CD4-positive, CD25-positive, alpha-beta regulatory T cell (primary cell): ENCODE data around the gene ZNF710. TPM values are rescaled to one million over a fixed set of nuclear protein-coding genes. Genes with fewer than 3 reads are reported as not detected.

Experiments
- ATAC-seq, 2 donors: fragments of 150-1000 bp; cut with Tn5 transposase; one replicate each; pipeline ENCODE4 v1.10.0; 2021; ENCODE audit warnings: low read depth in 2 of 2, moderate number of reproducible peaks in 2 of 2, moderate library complexity in 1 of 2
- DNase-seq, 3 donors: peaks; one replicate each; pipeline versions ENCODE4 v3.0.0 to v3.0.0-alpha.2; 2012 to 2022; ENCODE audit warnings: mixed read lengths in 1 of 3
- H3K27ac ChIP-seq: one replicate; pipeline ENCODE4 v1.7.0; 2013; ENCODE audit warnings: mild to moderate bottlenecking, low read length; ENCODE audit not compliant: insufficient read depth, poor library complexity, severe bottlenecking
- H3K27me3 ChIP-seq: one replicate; pipeline ENCODE4 v1.7.0; 2013; ENCODE audit warnings: low read length; ENCODE audit not compliant: control insufficient read depth, insufficient read depth
- H3K36me3 ChIP-seq: one replicate; pipeline ENCODE4 v1.7.0; 2013; ENCODE audit warnings: mild to moderate bottlenecking, low read length, moderate library complexity; ENCODE audit not compliant: control insufficient read depth, insufficient read depth
- H3K4me1 ChIP-seq: 2 replicates; pipeline ENCODE4 v1.7.0; 2013; ENCODE audit warnings: mild to moderate bottlenecking, low read length; ENCODE audit not compliant: insufficient read depth, control insufficient read depth, poor library complexity, severe bottlenecking
- H3K4me3 ChIP-seq: one replicate; pipeline ENCODE4 v1.7.0; 2013; ENCODE audit warnings: low read depth, mild to moderate bottlenecking, low read length, moderate library complexity
- H3K9me3 ChIP-seq, 2 experiments: 1 replicate in 1 of 2; 2 replicates in 1 of 2; pipeline ENCODE4 v1.7.0; 2013; ENCODE audit warnings: low read length in 2 of 2, mild to moderate bottlenecking in 1 of 2, moderate library complexity in 1 of 2; ENCODE audit not compliant: control insufficient read depth in 2 of 2
- H3K27ac Mint-ChIP-seq, 3 donors: one replicate each; pipeline ENCODE4 v1.8.0; 2020 to 2022; ENCODE audit warnings: mild to moderate bottlenecking in 3 of 3, mixed read lengths in 3 of 3, moderate library complexity in 2 of 3
- H3K27me3 Mint-ChIP-seq: one replicate; pipeline ENCODE4 v1.8.0; 2022; ENCODE audit warnings: mild to moderate bottlenecking, mixed read lengths
- H3K36me3 Mint-ChIP-seq: one replicate; pipeline ENCODE4 v1.8.0; 2020; ENCODE audit warnings: mixed read lengths
- H3K4me1 Mint-ChIP-seq, 4 donors: one replicate each; pipeline ENCODE4 v1.8.0; 2020 to 2022; ENCODE audit warnings: mixed read lengths in 4 of 4, mild to moderate bottlenecking in 1 of 4
- H3K4me3 Mint-ChIP-seq, 4 donors: one replicate each; pipeline ENCODE4 v1.8.0; 2020 to 2022; ENCODE audit warnings: mild to moderate bottlenecking in 4 of 4, mixed read lengths in 4 of 4, moderate library complexity in 3 of 4
- H3K9me3 Mint-ChIP-seq, 7 donors: one replicate each; pipeline ENCODE4 v1.8.0; 2020 to 2022; ENCODE audit warnings: mixed read lengths in 7 of 7, mild to moderate bottlenecking in 3 of 7, moderate library complexity in 2 of 7
- polyA plus RNA-seq, 4 donors: library from polyadenylated mRNA; unstranded; fragments of 300-500 nt; fragmentation: Illumina TruSeq; gene quantifications; one replicate each; pipeline ENCODE4 v1.2.3, GENCODE V29; 2021
- total RNA-seq: library from RNA; stranded (reverse); gene quantifications from one replicate; pipeline ENCODE4 v1.2.3, GENCODE V29; 2022

Gene ZNF710
- total and polyA plus RNA-seq, 5 donors from 2014 or later = 0.88 to 16.3 (median 2.1) TPM

- Mint-ChIP-seq H3K27me3 (no peaks in the 10 kb centered on the region), H3K4me3 (no peak overlapping the region), H3K27ac (no peak overlapping the region), H3K36me3 (peaks cover 10% of the 10 kb centered on the region), H3K4me1 (peaks cover 0 to 41% (median 14%) of the 10 kb centered on the region in 4 donors), H3K9me3 (peaks cover 0 to 1% (median 0%) of the 10 kb centered on the region in 7 donors)
- no peaks in the 10 kb centered on the region for H3K27me3 ChIP-seq
- H3K9me3 ChIP-seq = no peaks in the 10 kb centered on the region
- no peaks in the 10 kb centered on the region for H3K4me1 ChIP-seq
- no peak for ATAC-seq
- no peak for DNase-seq
- no peaks in the 10 kb centered on the region for H3K36me3 ChIP-seq
- no peak overlapping the region for H3K4me3 ChIP-seq
- H3K27ac ChIP-seq = no peak overlapping the region
Observed at GRCh38 chr15:90047956-90048575, 46.9 kb downstream of the ZNF710 start.

DNA sequence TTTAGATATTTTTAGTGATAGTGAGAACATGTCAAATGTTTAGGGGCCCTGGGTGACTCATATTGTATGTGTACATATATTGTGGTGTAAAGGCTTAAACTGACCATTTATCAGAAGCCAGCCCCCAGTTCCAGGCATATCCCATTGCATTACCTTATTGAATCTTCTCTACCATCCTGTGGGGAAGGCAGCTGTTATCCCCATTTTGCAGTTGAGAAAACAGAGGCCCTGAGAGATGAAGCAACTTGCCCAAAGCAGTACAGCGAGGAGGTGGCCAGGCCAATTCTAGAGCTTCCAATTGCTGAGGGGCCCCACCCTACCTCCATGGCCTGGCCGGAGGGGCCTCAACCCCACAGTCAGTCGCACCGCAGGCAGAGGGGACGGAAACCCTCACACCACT is 47.9 kb downstream of the ZNF710 start:
- Histone ChIP-seq H3K4me3 (no peak overlapping the region), H3K9me3 (no peaks in the 10 kb centered on the region), H3K27ac (no peak overlapping the region), H3K36me3 (no peaks in the 10 kb centered on the region), H3K27me3 (no peaks in the 10 kb centered on the region), H3K4me1 (no peaks in the 10 kb centered on the region)
- ATAC-seq (no peak), DNase-seq (no peak)
- Mint-ChIP-seq H3K4me3 (no peak overlapping the region), H3K4me1 (peaks cover 0 to 44% (median 14%) of the 10 kb centered on the region in 4 donors), H3K27ac (peak overlapping the region in 1 of 3 donors; percentile 51), H3K9me3 (peaks cover 0 to 1% (median 0%) of the 10 kb centered on the region in 7 donors), H3K36me3 (peaks cover 10% of the 10 kb centered on the region), H3K27me3 (no peaks in the 10 kb centered on the region)

DNA sequence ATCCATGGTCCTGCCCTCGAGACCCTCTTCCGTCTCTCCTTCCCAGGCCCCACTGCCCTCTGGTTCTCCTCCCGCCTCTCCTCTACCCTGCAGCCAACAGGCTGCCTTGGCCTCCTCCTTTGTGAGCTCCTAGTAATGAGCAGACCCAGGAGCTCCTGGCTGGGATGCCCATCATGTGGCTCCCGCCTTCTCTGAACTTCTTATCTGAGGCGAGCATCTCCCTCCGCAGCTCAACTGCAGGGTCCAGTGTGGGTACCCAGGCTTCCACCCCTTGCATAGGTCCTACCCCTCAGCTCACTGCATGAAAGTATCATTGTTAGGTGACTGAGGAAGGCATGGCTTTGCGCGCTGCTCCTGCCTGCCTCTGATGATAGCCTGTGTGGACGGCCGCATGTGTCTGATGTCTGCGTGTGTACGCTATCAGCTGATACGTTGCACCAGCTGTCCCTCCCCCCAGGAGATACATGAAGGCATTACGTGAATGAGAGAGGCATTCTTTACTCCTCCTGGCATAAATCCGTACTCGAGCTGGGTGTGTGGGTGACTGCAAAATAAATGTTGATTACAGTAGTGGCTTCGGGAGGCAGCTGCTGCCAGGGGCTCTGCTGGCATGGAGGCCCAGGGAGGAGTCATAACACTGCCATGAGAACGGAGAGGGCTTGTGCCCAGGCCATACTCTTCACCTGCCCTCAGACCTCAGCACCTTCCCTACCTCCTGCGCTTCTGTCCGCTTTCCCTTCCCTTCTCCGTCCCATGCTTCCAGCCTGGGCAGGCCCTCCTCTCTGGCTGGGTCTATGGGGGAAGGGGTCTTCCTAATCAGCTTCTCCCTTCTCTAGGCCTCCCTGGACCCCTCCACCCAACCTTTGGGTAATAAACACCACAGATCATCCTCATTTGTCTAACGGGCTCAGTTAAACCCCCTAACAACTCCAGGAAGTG is 48.8 kb downstream of the ZNF710 start:
- DNase-seq (no peak), ATAC-seq (no peak)
- Histone ChIP-seq H3K27ac (no peak overlapping the region), H3K4me1 (no peaks in the 10 kb centered on the region), H3K4me3 (no peak overlapping the region), H3K36me3 (no peaks in the 10 kb centered on the region), H3K27me3 (no peaks in the 10 kb centered on the region), H3K9me3 (no peaks in the 10 kb centered on the region)
- peaks cover 10% of the 10 kb centered on the region for H3K36me3 Mint-ChIP-seq
- peaks cover 2 to 49% (median 16%) of the 10 kb centered on the region in 4 donors for H3K4me1 Mint-ChIP-seq
- H3K9me3 Mint-ChIP-seq = peaks cover 0 to 1% (median 0%) of the 10 kb centered on the region in 7 donors
- no peaks in the 10 kb centered on the region for H3K27me3 Mint-ChIP-seq
- H3K27ac Mint-ChIP-seq = peak overlapping the region in 1 of 3 donors; percentile 75
- no peak overlapping the region for H3K4me3 Mint-ChIP-seq

GRCh38 chr15:90051874-90052273 is 50.8 kb downstream of the ZNF710 start:
- Mint-ChIP-seq H3K27ac (no peak overlapping the region), H3K9me3 (no peaks in the 10 kb centered on the region), H3K4me3 (no peak overlapping the region), H3K4me1 (peaks cover 6 to 39% (median 12%) of the 10 kb centered on the region in 4 donors), H3K27me3 (no peaks in the 10 kb centered on the region), H3K36me3 (peaks cover 14% of the 10 kb centered on the region)
- H3K27ac ChIP-seq = no peak overlapping the region
- no peaks in the 10 kb centered on the region for H3K36me3 ChIP-seq
- no peaks in the 10 kb centered on the region for H3K27me3 ChIP-seq
- ATAC-seq (no peak), DNase-seq (no peak)
- H3K9me3 ChIP-seq = no peaks in the 10 kb centered on the region
- no peak overlapping the region for H3K4me3 ChIP-seq
- no peaks in the 10 kb centered on the region for H3K4me1 ChIP-seq

DNA sequence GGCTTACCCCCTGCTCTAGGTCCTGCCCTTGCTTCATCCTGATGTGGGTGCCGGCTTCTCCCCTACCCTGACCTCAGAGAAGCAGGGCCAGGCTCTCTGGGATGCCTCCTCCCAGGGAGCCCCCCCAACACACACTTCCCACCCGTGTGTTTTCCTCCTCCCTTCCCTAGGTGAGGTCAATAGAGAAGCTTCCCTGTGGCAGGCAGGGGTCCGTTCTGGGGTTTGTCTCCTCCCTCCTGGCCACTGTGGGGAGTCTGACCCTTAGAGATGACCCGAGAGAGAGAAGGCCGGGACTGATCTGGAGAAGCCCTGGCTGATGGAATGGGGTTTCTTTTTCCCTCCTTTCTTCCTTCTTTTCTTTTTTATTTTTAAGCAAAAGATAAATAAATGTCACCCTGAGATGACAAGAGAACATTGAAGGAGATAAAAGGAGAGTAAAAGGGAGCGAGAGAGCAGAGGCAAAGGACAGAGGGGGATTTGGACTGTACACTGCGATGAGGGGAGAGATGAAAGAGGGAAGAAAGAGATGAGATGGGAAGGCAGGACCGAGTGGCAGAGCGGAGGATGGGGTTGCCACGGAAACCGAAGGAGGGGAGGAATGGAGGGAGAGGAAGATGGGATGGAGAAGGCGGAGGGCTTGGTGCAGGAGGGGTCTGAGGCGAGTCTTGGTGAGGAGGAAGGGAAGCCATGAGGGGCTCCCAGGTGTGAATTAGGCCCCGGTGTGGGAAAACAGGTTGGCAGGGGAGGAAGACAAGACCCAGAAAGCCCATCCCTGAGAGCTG is 52.8 kb downstream of the ZNF710 start:
- H3K27ac Mint-ChIP-seq = no peak overlapping the region
- peaks cover 14% of the 10 kb centered on the region for H3K36me3 Mint-ChIP-seq
- H3K27me3 ChIP-seq = no peaks in the 10 kb centered on the region
- peaks cover 2% of the 10 kb centered on the region for H3K4me1 ChIP-seq
- no peaks in the 10 kb centered on the region for H3K36me3 ChIP-seq
- no peak overlapping the region for H3K4me3 Mint-ChIP-seq
- H3K27ac ChIP-seq = no peak overlapping the region
- no peaks in the 10 kb centered on the region for H3K9me3 Mint-ChIP-seq
- H3K4me1 Mint-ChIP-seq = peaks cover 6 to 54% (median 15%) of the 10 kb centered on the region in 4 donors
- H3K27me3 Mint-ChIP-seq = no peaks in the 10 kb centered on the region
- no peak overlapping the region for H3K4me3 ChIP-seq
- no peak for ATAC-seq
- DNase-seq = no peak
- no peaks in the 10 kb centered on the region for H3K9me3 ChIP-seq

DNA sequence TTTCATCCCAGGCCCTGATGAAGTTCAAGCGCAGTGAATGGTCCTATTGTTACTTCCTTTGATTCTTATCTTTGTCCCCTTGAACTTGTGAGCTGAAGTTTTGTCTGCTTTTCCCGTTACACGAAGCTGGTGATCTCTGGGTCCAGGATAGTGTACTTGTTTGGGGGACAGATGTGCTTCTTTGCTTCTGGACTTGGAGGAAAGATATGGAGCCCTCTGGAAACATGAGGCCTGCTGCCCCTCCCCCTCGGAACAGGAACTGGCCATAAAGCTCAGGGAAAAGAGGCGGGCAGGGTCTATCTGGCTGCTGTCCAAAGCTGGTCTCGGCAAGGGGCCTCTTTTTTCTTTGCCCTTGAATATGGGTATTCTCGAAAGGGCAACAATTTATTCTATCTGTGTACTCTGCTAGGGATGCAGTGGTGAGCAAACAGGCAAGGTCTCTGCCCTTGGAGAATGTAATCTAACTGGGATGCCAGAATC is 53.5 kb downstream of the ZNF710 start:
- Histone ChIP-seq H3K4me3 (no peak overlapping the region), H3K9me3 (no peaks in the 10 kb centered on the region), H3K4me1 (peaks cover 10% of the 10 kb centered on the region), H3K36me3 (no peaks in the 10 kb centered on the region), H3K27ac (no peak overlapping the region), H3K27me3 (no peaks in the 10 kb centered on the region)
- Mint-ChIP-seq H3K36me3 (peaks cover 14% of the 10 kb centered on the region), H3K27ac (peak overlapping the region in 2 of 3 donors; percentile 48 to 81), H3K9me3 (peaks cover 0 to 2% (median 0%) of the 10 kb centered on the region in 7 donors), H3K27me3 (no peaks in the 10 kb centered on the region), H3K4me3 (no peak overlapping the region), H3K4me1 (peaks cover 6 to 58% (median 19%) of the 10 kb centered on the region in 4 donors)
- DNase-seq (no peak), ATAC-seq (no peak)

GRCh38 chr15:90055182-90055581 is 54.1 kb downstream of the ZNF710 start:
- Histone ChIP-seq H3K9me3 (no peaks in the 10 kb centered on the region), H3K36me3 (no peaks in the 10 kb centered on the region), H3K27me3 (no peaks in the 10 kb centered on the region), H3K27ac (no peak overlapping the region), H3K4me3 (no peak overlapping the region), H3K4me1 (peaks cover 13% of the 10 kb centered on the region)
- Mint-ChIP-seq H3K4me3 (no peak overlapping the region), H3K27me3 (no peaks in the 10 kb centered on the region), H3K4me1 (peaks cover 6 to 59% (median 21%) of the 10 kb centered on the region in 4 donors), H3K9me3 (peaks cover 0 to 3% (median 0%) of the 10 kb centered on the region in 7 donors), H3K27ac (peak overlapping the region in 2 of 3 donors; percentile 48 to 81), H3K36me3 (peaks cover 8% of the 10 kb centered on the region)
- DNase-seq = no peak
- no peak for ATAC-seq
